Measurements from ENCODE around the gene GPRC5B. TPM values are rescaled to one million over a fixed set of nuclear protein-coding genes. Genes with fewer than 3 reads are reported as not detected.

GPRC5B gene
- total RNA-seq, 1 donor from 2014 or later, result 34.0 TPM

DNA sequence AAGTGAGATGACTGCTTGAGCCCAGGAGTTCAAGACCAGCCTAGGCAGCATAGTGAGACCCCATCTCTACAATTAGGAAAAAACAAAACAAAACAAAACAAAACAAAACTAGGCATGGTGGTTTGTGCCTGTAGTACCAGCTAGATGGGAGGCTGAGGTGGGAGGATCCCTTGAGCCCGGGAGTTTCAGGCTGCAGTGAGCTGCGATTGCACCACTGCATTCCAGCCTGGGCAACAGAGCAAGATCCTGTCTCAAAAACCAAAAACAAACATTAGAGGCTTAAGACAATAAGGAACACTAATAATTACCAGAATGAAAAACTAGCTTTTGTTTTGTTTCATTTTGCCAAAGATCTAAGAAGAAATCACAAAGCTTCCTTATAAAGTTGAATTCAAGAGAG is 69.2 kb downstream of the GPRC5B start:
- DNase-seq (ENCODE audit: low read depth), result peak; percentile 11

- no peak for DNase-seq (ENCODE audit: low read depth)
Measured at GRCh38 chr16:19812986-19813385, 71.7 kb downstream of the GPRC5B start.

DNA sequence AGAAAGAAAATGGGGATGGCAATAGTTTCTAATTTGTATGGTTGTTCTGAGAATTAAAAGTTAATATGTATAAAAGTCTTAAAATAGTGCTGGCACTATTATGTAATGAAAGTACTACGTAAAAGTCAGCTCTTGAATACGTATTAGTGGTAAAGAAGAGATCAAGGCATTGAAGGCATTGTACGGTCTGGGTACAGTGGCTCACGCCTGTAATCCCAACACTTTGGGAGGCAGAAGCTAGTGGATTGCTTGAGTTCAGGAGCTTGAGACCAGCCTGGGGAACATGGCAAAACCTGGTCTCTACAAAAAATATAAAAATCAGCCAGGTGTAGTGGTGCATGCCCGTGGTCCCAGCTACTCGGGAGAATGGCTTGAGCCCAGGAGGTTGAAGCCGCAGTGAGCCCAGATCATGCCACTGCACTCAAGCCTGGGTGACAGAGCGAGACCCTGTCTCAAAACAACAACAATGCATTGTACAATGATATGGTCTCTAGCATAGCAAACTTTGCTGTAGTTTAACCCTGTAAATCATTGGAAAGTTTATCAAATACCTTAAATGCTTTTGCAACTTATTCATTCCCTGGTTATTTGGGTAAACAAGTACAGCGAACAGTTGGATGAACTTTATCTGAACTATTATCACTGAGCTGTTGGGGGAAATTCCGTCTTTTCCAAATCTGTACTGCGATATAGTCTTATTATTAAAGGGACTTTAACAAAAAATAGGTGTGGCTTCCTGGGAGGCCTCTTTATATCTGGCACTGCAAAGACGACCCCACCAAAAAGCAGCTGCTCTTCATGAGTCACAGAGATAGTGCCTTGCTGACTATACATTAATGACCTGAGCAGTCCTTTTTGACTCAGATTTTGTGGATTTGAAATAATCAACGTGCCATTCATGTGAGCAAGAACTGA is 73.6 kb downstream of the GPRC5B start:
- DNase-seq (ENCODE audit: low read depth), result peak; percentile 99

GRCh38 chr16:19809693-19810092 is 75.0 kb downstream of the GPRC5B start:
- DNase-seq (ENCODE audit: low read depth), result no peak

DNA sequence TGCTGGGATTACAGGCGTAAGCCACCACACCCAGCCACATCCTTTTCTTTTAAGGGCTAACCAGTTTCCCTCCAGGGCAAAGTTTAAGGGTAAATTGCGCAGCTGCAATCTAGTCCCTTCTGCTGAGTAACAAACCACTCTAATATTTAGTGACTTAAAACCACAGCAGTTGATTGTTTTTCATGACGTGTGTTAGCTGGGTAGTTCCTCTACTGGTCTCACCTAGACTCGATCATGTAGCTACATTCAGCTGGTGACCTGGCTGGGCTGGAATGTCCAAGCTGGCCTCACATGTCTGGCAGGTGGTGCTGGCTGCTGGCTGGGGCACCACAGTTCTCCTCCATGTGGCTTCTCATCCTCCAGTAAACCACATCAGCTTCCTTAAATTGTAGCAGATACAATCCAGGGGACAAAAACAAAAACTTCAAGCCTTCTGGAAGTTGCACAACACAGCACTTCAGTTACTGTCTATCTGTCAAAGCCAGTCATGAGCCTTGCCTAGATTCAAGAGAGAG is 75.5 kb downstream of the GPRC5B start:
- DNase-seq (ENCODE audit: low read depth), result peak; percentile 82

- peak; percentile 91 for DNase-seq (ENCODE audit: low read depth)
Measured at GRCh38 chr16:19808061-19808641, 76.5 kb downstream of the GPRC5B start.

Other genes starting within 250 kb of the GPRC5B start
- 14.1 and 23.8 TPM in 2 replicates for gene KNOP1, start 166.6 kb downstream of the GPRC5B start, total RNA-seq
- 9.2 and 37.1 TPM in 2 replicates for gene IQCK, start 166.6 kb downstream of the GPRC5B start, total RNA-seq
- not detected in 2 replicates for gene GPR139, start 189.0 kb upstream of the GPRC5B start, total RNA-seq

Data from renal cortical epithelial cell (primary cell).